H1 (cell line): ENCODE measurements around the gene PPIF. TPM values are rescaled to one million over a fixed set of nuclear protein-coding genes. Genes with fewer than 3 reads are reported as not detected.

ENCODE experiments used
- CTCF ChIA-PET: fragments of 300-600 bp; sonication (Branson Sonifier 250); formaldehyde crosslinking; loops from one replicate; lab custom pipeline; 2021; ENCODE audit not compliant: partially characterized antibody; lab: Charles Lee
- POLR2A ChIA-PET: fragments of 300-600 bp; sonication (Branson Sonifier 250); formaldehyde crosslinking; loops from one replicate; lab custom pipeline; 2021; ENCODE audit warnings: inconsistent platforms; ENCODE audit not compliant: partially characterized antibody; lab: Charles Lee
- DNase-seq, 2 experiments: peaks; one replicate each; pipeline versions ENCODE4 v3.0.0 to v3.0.0-alpha.2; 2010 to 2022; ENCODE audit warnings: low spot score in 2 of 2, low read depth in 1 of 2, mixed read lengths in 1 of 2
- FAIRE-seq: peaks from 2 replicates; lab custom pipeline; 2011; peaks lifted over from hg19 to GRCh38; lab: Jason Lieb, UNC
- H2AFZ ChIP-seq: 2 replicates; pipeline ENCODE4 v1.8.1; 2012; ENCODE audit warnings: low read length, inconsistent platforms
- H2AK5ac ChIP-seq: 2 replicates; pipeline ENCODE4 v1.6.1; 2013; ENCODE audit warnings: low read depth, low read length
- H2BK120ac ChIP-seq: replicated peaks from 2 replicates; pipeline ENCODE3; 2013; ENCODE audit warnings: low read depth, low read length, inconsistent platforms
- H2BK12ac ChIP-seq: 2 replicates; pipeline ENCODE4 v1.6.1; 2013; ENCODE audit warnings: low read depth, low read length
- H2BK15ac ChIP-seq: 2 replicates; pipeline ENCODE4 v1.6.1; 2013; ENCODE audit warnings: low read length
- H2BK20ac ChIP-seq: 2 replicates; pipeline ENCODE4 v1.6.1; 2013; ENCODE audit warnings: low read length
- H2BK5ac ChIP-seq: 2 replicates; pipeline ENCODE4 v1.6.1; 2013; ENCODE audit warnings: low read depth, low read length
- H3K14ac ChIP-seq: 2 replicates; pipeline ENCODE4 v1.6.1; 2013; ENCODE audit warnings: inconsistent platforms; ENCODE audit not compliant: insufficient read length
- H3K18ac ChIP-seq: 2 replicates; pipeline ENCODE4 v1.6.1; 2013; ENCODE audit warnings: low read length; ENCODE audit errors: extremely low read depth
- H3K23ac ChIP-seq: 2 replicates; pipeline ENCODE4 v1.6.1; 2013; ENCODE audit warnings: inconsistent platforms; ENCODE audit not compliant: insufficient read length
- H3K23me2 ChIP-seq: 2 replicates; pipeline ENCODE4 v1.6.1; 2013; ENCODE audit warnings: low read depth, low read length
- H3K27ac ChIP-seq: 2 replicates; pipeline ENCODE4 v1.6.1; 2011; ENCODE audit warnings: low read depth, low read length, inconsistent platforms
- H3K27me3 ChIP-seq, 4 experiments: replicated peaks in 1 of 4; 1 replicate in 1 of 4; 2 replicates in 3 of 4; pipeline versions ENCODE4 v1.6.1 to v1.8.1; 2011 to 2013; ENCODE audit warnings: low read length in 3 of 4, mild to moderate bottlenecking in 3 of 4, inconsistent platforms in 2 of 4, mixed read lengths in 2 of 4, moderate library complexity in 1 of 4; ENCODE audit not compliant: control insufficient read depth in 3 of 4, insufficient read depth in 3 of 4; ENCODE audit errors: extremely low read depth in 1 of 4
- H3K36me3 ChIP-seq, 4 experiments: 2 replicates each; pipeline versions ENCODE4 v1.6.1 to v1.8.1; 2011 to 2013; ENCODE audit warnings: mild to moderate bottlenecking in 4 of 4, low read length in 3 of 4, moderate library complexity in 2 of 4, control low read depth in 1 of 4, inconsistent platforms in 1 of 4; ENCODE audit not compliant: insufficient read depth in 4 of 4, control insufficient read depth in 2 of 4
- H3K4ac ChIP-seq: replicated peaks from 2 replicates; pipeline ENCODE3; 2013; ENCODE audit warnings: low read length, low read depth, mixed read lengths, inconsistent platforms; ENCODE audit not compliant: insufficient read length
- H3K4me1 ChIP-seq, 4 experiments: replicated peaks in 1 of 4; 1 replicate in 1 of 4; 2 replicates in 3 of 4; pipeline versions ENCODE4 v1.6.1 to v1.8.1; 2011 to 2013; ENCODE audit warnings: low read length in 3 of 4, inconsistent platforms in 2 of 4, mixed read lengths in 1 of 4; ENCODE audit not compliant: insufficient read depth in 4 of 4, control insufficient read depth in 3 of 4
- H3K4me2 ChIP-seq, 2 experiments: 2 replicates each; pipeline versions ENCODE4 v1.6.1 to v1.8.1; 2011 to 2013; ENCODE audit warnings: low read depth in 2 of 2, low read length in 2 of 2, control low read depth in 1 of 2, inconsistent platforms in 1 of 2, mild to moderate bottlenecking in 1 of 2; ENCODE audit not compliant: insufficient read depth in 1 of 2
- H3K4me3 ChIP-seq, 4 experiments: fragments of 200-600, 300-600 bp in 1 of 4; sonication (generic), shearing (Covaris generic), sonication (Bioruptor Twin) in 1 of 4; 2 replicates each; pipeline versions ENCODE4 v1.5.1 to v1.8.1; 2011 to 2016; ENCODE audit warnings: low read length in 4 of 4, low read depth in 3 of 4, control low read depth in 2 of 4, inconsistent platforms in 2 of 4, mild to moderate bottlenecking in 2 of 4, mixed read lengths in 1 of 4, moderate library complexity in 1 of 4; ENCODE audit not compliant: insufficient read depth in 2 of 4; ENCODE audit errors: extremely low read depth in 1 of 4
- H3K56ac ChIP-seq: replicated peaks from 2 replicates; pipeline ENCODE3; 2013; ENCODE audit warnings: low read depth, mild to moderate bottlenecking, mixed read lengths, low read length, inconsistent platforms; ENCODE audit not compliant: insufficient read length
- H3K79me1 ChIP-seq: 2 replicates; pipeline ENCODE4 v1.6.1; 2013; ENCODE audit warnings: low read depth, low read length, control low read depth
- H3K79me2 ChIP-seq, 2 experiments: 2 replicates each; pipeline versions ENCODE4 v1.6.1 to v1.8.1; 2012 to 2013; ENCODE audit warnings: low read length in 2 of 2, mild to moderate bottlenecking in 2 of 2, inconsistent platforms in 1 of 2; ENCODE audit not compliant: insufficient read depth in 2 of 2, control insufficient read depth in 1 of 2
- H3K9ac ChIP-seq, 4 experiments: replicated peaks in 1 of 4; 1 replicate in 1 of 4; 2 replicates in 3 of 4; pipeline versions ENCODE4 v1.6.1 to v1.8.1; 2011 to 2013; ENCODE audit warnings: low read depth in 3 of 4, low read length in 3 of 4, control low read depth in 2 of 4, mild to moderate bottlenecking in 2 of 4, moderate library complexity in 2 of 4, inconsistent platforms in 1 of 4; ENCODE audit errors: extremely low read depth in 1 of 4
- H3K9me3 ChIP-seq, 2 experiments: 2 replicates each; pipeline versions ENCODE4 v1.6.1 to v1.8.1; 2012 to 2013; ENCODE audit warnings: mild to moderate bottlenecking in 2 of 2, moderate library complexity in 2 of 2, control low read depth in 1 of 2, inconsistent platforms in 1 of 2, low read depth in 1 of 2, low read length in 1 of 2, mixed read lengths in 1 of 2; ENCODE audit not compliant: insufficient read depth in 2 of 2
- H4K20me1 ChIP-seq, 2 experiments: replicated peaks in 1 of 2; 2 replicates each; pipeline versions ENCODE3 to v1.8.1; 2011 to 2013; ENCODE audit warnings: inconsistent platforms in 2 of 2, low read length in 2 of 2, mild to moderate bottlenecking in 1 of 2; ENCODE audit not compliant: insufficient read depth in 2 of 2, control insufficient read depth in 1 of 2
- H4K5ac ChIP-seq: 2 replicates; pipeline ENCODE4 v1.6.1; 2013; ENCODE audit warnings: low read length, low read depth, mixed read lengths, inconsistent platforms; ENCODE audit not compliant: insufficient read length
- H4K8ac ChIP-seq: 2 replicates; pipeline ENCODE4 v1.8.0; 2013; ENCODE audit warnings: mild to moderate bottlenecking, moderate library complexity, low read length, inconsistent platforms; ENCODE audit not compliant: insufficient read depth; ENCODE audit errors: extremely low read depth
- H4K91ac ChIP-seq: replicated peaks from 2 replicates; pipeline ENCODE3; 2013; ENCODE audit warnings: low read length, mixed read lengths, inconsistent platforms; ENCODE audit not compliant: insufficient read length
- ATF2 ChIP-seq: IDR thresholded peaks from 2 replicates; pipeline ENCODE4 v1.6.1; 2012; ENCODE audit warnings: low read length, inconsistent platforms
- ATF3 ChIP-seq: IDR thresholded peaks from 2 replicates; pipeline ENCODE4 v1.6.1; 2011; ENCODE audit warnings: low read depth, mild to moderate bottlenecking, low read length; ENCODE audit not compliant: insufficient read depth
- E2F6 ChIP-seq: IDR thresholded peaks from 2 replicates; pipeline ENCODE4 v1.6.1; 2012; ENCODE audit warnings: inconsistent platforms
- EZH2 ChIP-seq: fragments of 200-600 bp; sonication (generic); IDR thresholded peaks from 2 replicates; pipeline ENCODE4 v1.7.1; 2012; ENCODE audit warnings: low read depth, mild to moderate bottlenecking, moderate library complexity, low read length, inconsistent platforms; ENCODE audit not compliant: severe bottlenecking
- HDAC2 ChIP-seq, 2 experiments: fragments of 300-600 bp in 1 of 2; sonication (generic) in 1 of 2; IDR thresholded peaks; 2 replicates each; pipeline ENCODE4 v1.6.1; 2011 to 2012; ENCODE audit warnings: low read depth in 2 of 2, low read length in 2 of 2, mild to moderate bottlenecking in 2 of 2, moderate library complexity in 2 of 2, borderline replicate concordance in 1 of 2, inconsistent platforms in 1 of 2
- KDM5A ChIP-seq: fragments of 200-600 bp; IDR thresholded peaks from 2 replicates; pipeline ENCODE4 v1.7.1; 2012; ENCODE audit warnings: mild to moderate bottlenecking, low read length, inconsistent platforms, mixed read lengths
- RFX5 ChIP-seq: IDR thresholded peaks from 2 replicates; pipeline ENCODE4 v1.6.1; 2011; ENCODE audit warnings: low read depth, low read length, improper control_type of control experiment, borderline replicate concordance
- SIRT6 ChIP-seq: IDR thresholded peaks from one replicate; pipeline ENCODE4 v1.7.1; 2012; ENCODE audit warnings: low read length, inconsistent platforms
- SIX5 ChIP-seq: IDR thresholded peaks from 2 replicates; pipeline ENCODE4 v1.6.1; 2011; ENCODE audit warnings: mild to moderate bottlenecking, low read depth, low read length
- YY1 ChIP-seq: IDR thresholded peaks from 2 replicates; pipeline ENCODE4 v1.6.1; 2011; ENCODE audit warnings: low read depth, mild to moderate bottlenecking, low read length
- WGBS, 2 experiments: shearing (Covaris generic) in 1 of 2; methylation state at CpG; one replicate each; pipeline versions ENCODE4 v1.1.6 to v1.1.7; 2013 to 2015; ENCODE audit warnings: low lambda C conversion rate in 2 of 2, mixed read lengths in 2 of 2, inconsistent platforms in 1 of 2, low coverage in 1 of 2, missing lambda C conversion rate in 1 of 2; ENCODE audit not compliant: insufficient replicate concordance in 2 of 2, insufficient coverage in 1 of 2, insufficient read length in 1 of 2; ENCODE audit errors: extremely low coverage in 1 of 2, missing lambda C conversion rate in 1 of 2; 5-methylcytosine and 5-hydroxymethylcytosine counted together
- polyA plus RNA-seq, 7 experiments: library from polyadenylated mRNA; depleted of rRNA in 3 of 7; stranded (reverse) in 5 of 7; unstranded in 2 of 7; fragments of >200 nt in 5 of 7; fragments of 200-250 nt in 2 of 7; gene quantifications; 1 replicate in 5 of 7; 2 replicates in 1 of 7; 4 replicates in 1 of 7; pipeline versions ENCODE4 v1.2.1 to v1.2.3, GENCODE V29; 2011 to 2013; ENCODE audit warnings: missing spikeins in 2 of 7, mixed read lengths in 2 of 7
- total RNA-seq: library from RNA; stranded (reverse); fragmentation: NEBNext Ultra II Directional; extraction: Animal tissue kit (Norgen Biotek cat#: 25700); gene quantifications from 2 replicates; pipeline ENCODE4 v1.2.1, GENCODE V29; 2021

PPIF gene
- total and polyA plus RNA-seq, 2 of the 8 experiments (the other 6 are each of a cell fraction or from before 2014, with no cell fraction given): 70.2 to 77.6 TPM

GRCh38 chr10:79351332-79351731 is 4.1 kb downstream of the PPIF start:
- Histone ChIP-seq H4K20me1 (peaks cover 12 to 19% of the 10 kb centered on the region in 2 experiments), H3K4me3 (no peak overlapping the region), H3K4me1 (peaks cover 0 to 12% (median 5%) of the 10 kb centered on the region in 4 experiments; a peak in 6 of 7 replicates), H3K18ac (no peak overlapping the region), H3K27me3 (no peaks in the 10 kb centered on the region), H3K4me2 (no peak overlapping the region), H3K9me3 (no peaks in the 10 kb centered on the region), H2BK20ac (no peak overlapping the region), H3K23ac (no peak overlapping the region), H2BK120ac (no peak overlapping the region), H2BK5ac (no peak overlapping the region), H3K23me2 (peaks cover 8% of the 10 kb centered on the region; the same call in 1 of the 2 replicates), H4K91ac (no peak overlapping the region), H3K4ac (no peak overlapping the region), H2AK5ac (no peak overlapping the region), H3K79me1 (peaks cover 15% of the 10 kb centered on the region; the same call in 1 of the 2 replicates), H4K8ac (no peak overlapping the region), H3K9ac (no peak overlapping the region), H2BK12ac (no peak overlapping the region), H3K27ac (no peak overlapping the region), H3K56ac (no peak overlapping the region), H2AFZ (no peak overlapping the region), H3K79me2 (peaks cover 0 to 11% of the 10 kb centered on the region in 2 experiments; a peak in 1 of 4 replicates), H2BK15ac (no peak overlapping the region), H3K36me3 (peaks cover 26 to 61% (median 46%) of the 10 kb centered on the region in 4 experiments), H4K5ac (no peak overlapping the region), H3K14ac (no peak overlapping the region)
- CTCF ChIA-PET: interaction anchor here (1.0 to 1.5 kb wide), 2 partner anchors 23 to 135 kb away, joined by 4 to 7 read pairs; no protein-coding TSS in a partner anchor
- POLR2A ChIA-PET: interaction anchor here (0.7 to 0.9 kb wide), 2 partner anchors 14 to 18 kb away, joined by 3 read pairs; no protein-coding TSS in a partner anchor
- WGBS, 2 experiments: 87% methylated on average over 9 of the region's 13 CpGs; no CpG with 5 or more reads in 1 of the 2 experiments
- FAIRE-seq: no peak
- peak in 1 of 2 experiments; percentile 20 for DNase-seq
- TF ChIP-seq HDAC2 (IDR thresholded peaks at IDR 0.05; ENCODE audit: borderline replicate concordance in 1 of 2, low read depth in 2 of 2, low read length in 2 of 2) (no peak), SIX5 (no peak), KDM5A (no peak), E2F6 (no peak), SIRT6 (no peak), RFX5 (no peak), ATF3 (no peak), ATF2 (no peak), YY1 (no peak), EZH2 (no peak)
